ENCODE results near the gene NCLN.

DNA sequence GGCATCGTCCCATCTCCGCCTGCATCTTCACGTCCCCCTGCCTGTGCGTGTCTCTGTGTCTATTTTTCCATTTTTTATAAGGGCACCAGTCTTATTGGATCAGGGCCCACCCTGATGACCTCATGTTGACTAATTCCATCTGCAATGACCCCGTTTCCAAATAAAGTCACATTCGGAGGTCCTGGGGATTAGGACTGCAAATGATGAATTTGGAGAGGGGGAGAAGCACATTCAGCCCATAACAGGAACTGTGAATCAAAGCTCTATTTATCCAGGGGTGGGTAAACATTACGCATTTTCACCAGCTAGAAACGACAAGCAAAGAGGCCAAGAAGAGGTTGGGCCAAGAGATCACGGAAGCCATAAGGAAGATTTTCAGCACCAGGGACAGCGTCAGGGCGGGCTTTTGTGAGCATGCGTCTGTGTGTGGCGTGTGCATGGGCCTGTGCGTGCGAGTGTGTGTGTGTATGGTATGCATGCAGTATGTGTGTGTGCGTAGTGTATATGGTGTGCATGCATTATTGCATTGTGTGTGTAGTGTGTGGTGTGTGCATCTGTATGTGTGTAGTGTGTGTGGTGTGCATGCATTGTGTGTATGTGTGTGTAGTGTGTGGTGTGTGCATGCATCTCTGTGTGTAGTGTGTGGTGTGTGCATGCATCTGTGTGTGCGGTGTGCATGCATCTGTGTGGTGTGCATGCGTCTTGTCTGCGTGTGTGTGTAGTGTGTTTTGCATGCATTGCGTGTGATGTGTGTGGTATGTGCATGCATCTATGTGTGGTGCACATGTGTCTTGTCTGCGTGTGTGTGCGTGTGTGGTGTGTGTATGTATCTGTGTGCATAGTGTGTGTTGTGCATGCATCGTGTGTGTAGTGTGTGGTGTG is 58.3 kb downstream of the NCLN start:
- TF ChIP-seq, protein P1, sequence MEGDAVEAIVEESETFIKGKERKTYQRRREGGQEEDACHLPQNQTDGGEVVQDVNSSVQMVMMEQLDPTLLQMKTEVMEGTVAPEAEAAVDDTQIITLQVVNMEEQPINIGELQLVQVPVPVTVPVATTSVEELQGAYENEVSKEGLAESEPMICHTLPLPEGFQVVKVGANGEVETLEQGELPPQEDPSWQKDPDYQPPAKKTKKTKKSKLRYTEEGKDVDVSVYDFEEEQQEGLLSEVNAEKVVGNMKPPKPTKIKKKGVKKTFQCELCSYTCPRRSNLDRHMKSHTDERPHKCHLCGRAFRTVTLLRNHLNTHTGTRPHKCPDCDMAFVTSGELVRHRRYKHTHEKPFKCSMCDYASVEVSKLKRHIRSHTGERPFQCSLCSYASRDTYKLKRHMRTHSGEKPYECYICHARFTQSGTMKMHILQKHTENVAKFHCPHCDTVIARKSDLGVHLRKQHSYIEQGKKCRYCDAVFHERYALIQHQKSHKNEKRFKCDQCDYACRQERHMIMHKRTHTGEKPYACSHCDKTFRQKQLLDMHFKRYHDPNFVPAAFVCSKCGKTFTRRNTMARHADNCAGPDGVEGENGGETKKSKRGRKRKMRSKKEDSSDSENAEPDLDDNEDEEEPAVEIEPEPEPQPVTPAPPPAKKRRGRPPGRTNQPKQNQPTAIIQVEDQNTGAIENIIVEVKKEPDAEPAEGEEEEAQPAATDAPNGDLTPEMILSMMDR (IDR thresholded peaks at IDR 0.05; ENCODE audit: low read length) = no peak
- no peak for TF ChIP-seq EZH2 (IDR thresholded peaks at IDR 0.05; ENCODE audit: borderline replicate concordance, low read length)
